HEK293 (cell line): ENCODE results near the gene ACAP2.

Experiments used
- CTCF ChIA-PET: fragments of 350-600 bp; formaldehyde crosslinking; extraction: SDS; loops from one replicate; lab custom pipeline; 2021; ENCODE audit warnings: antibody characterized with exemption; lab: Yijun Ruan, JAX
- POLR2A ChIA-PET: fragments of 300-600 bp; formaldehyde crosslinking; extraction: SDS; loops from one replicate; lab custom pipeline; 2020; ENCODE audit warnings: antibody characterized with exemption, inconsistent platforms; lab: Yijun Ruan, JAX
- H3K27ac ChIP-seq: fragments of 200-500 bp; sonication (Bioruptor generic); 2 replicates; pipeline ENCODE4 v1.5.1; 2014; ENCODE audit warnings: low read depth, low read length, control low read depth, inconsistent platforms; ENCODE audit errors: extremely low read depth
- H3K36me3 ChIP-seq, 2 experiments: fragments of 200-500 bp in 1 of 2; sonication (Bioruptor generic) in 1 of 2; 1 replicate in 1 of 2; 2 replicates in 1 of 2; pipeline ENCODE4 v1.5.1; 2014 to 2017; ENCODE audit warnings: inconsistent platforms in 2 of 2, low read length in 2 of 2; ENCODE audit not compliant: control insufficient read depth in 2 of 2, insufficient read depth in 1 of 2
- H3K4me1 ChIP-seq: fragments of 200-500 bp; sonication (Bioruptor generic); 2 replicates; pipeline ENCODE4 v1.5.1; 2014; ENCODE audit warnings: mild to moderate bottlenecking, low read length, inconsistent platforms; ENCODE audit not compliant: control insufficient read depth, insufficient read depth
- H3K4me3 ChIP-seq: 2 replicates; pipeline ENCODE4 v1.5.1; 2011; ENCODE audit warnings: low read depth, mild to moderate bottlenecking, control low read depth, low read length, moderate library complexity
- H3K9me3 ChIP-seq: fragments of 200-500 bp; sonication (Bioruptor generic); 2 replicates; pipeline ENCODE4 v1.5.1; 2014; ENCODE audit warnings: low read depth, low read length, inconsistent platforms; ENCODE audit not compliant: control insufficient read depth, insufficient read depth
- GFI1B ChIP-seq: fragments of 450-650 bp; formaldehyde crosslinking; IDR thresholded peaks from 2 replicates; pipeline ENCODE4 v1.5.1; 2016; ENCODE audit warnings: missing biosample characterization, missing genetic modification characterization
- GLIS2 ChIP-seq: fragments of 450-650 bp; formaldehyde crosslinking; IDR thresholded peaks from 2 replicates; pipeline ENCODE4 v1.5.1; 2016; ENCODE audit warnings: missing biosample characterization, missing genetic modification characterization
- KLF7 ChIP-seq: fragments of 450-650 bp; formaldehyde crosslinking; IDR thresholded peaks from 2 replicates; pipeline ENCODE4 v1.5.1; 2016; ENCODE audit warnings: missing biosample characterization, missing genetic modification characterization, borderline replicate concordance
- PATZ1 ChIP-seq: fragments of 450-650 bp; formaldehyde crosslinking; IDR thresholded peaks from 2 replicates; pipeline ENCODE4 v1.5.1; 2016; ENCODE audit warnings: missing biosample characterization, missing genetic modification characterization
- PBX3 ChIP-seq: sonication (generic); formaldehyde crosslinking; IDR thresholded peaks from 2 replicates; pipeline ENCODE4 v1.8.1; 2022; ENCODE audit warnings: mild to moderate bottlenecking, moderate library complexity, missing genetic modification reagents
- ZBTB8A ChIP-seq: fragments of 450-650 bp; formaldehyde crosslinking; IDR thresholded peaks from 2 replicates; pipeline ENCODE4 v1.5.1; 2016; ENCODE audit warnings: missing biosample characterization, missing genetic modification characterization
- ZNF155 ChIP-seq: fragments of 450-650 bp; formaldehyde crosslinking; IDR thresholded peaks from 2 replicates; pipeline ENCODE4 v1.5.1; 2016; ENCODE audit warnings: missing biosample characterization, missing genetic modification characterization
- ZNF169 ChIP-seq: fragments of 450-650 bp; formaldehyde crosslinking; IDR thresholded peaks from 2 replicates; pipeline ENCODE4 v1.5.1; 2016; ENCODE audit warnings: missing biosample characterization, missing genetic modification characterization
- ZNF2 ChIP-seq: fragments of 450-650 bp; formaldehyde crosslinking; IDR thresholded peaks from 2 replicates; pipeline ENCODE4 v1.5.1; 2016; ENCODE audit warnings: missing biosample characterization, missing genetic modification characterization
- ZNF211 ChIP-seq: fragments of 450-650 bp; formaldehyde crosslinking; IDR thresholded peaks from 2 replicates; pipeline ENCODE4 v1.5.1; 2016; ENCODE audit warnings: low read depth, missing biosample characterization, missing genetic modification characterization
- ZNF280C ChIP-seq: fragments of 450-650 bp; formaldehyde crosslinking; IDR thresholded peaks from 2 replicates; pipeline ENCODE4 v1.5.1; 2016; ENCODE audit warnings: missing biosample characterization, missing genetic modification characterization
- ZNF354C ChIP-seq: fragments of 450-650 bp; formaldehyde crosslinking; IDR thresholded peaks from 2 replicates; pipeline ENCODE4 v1.5.1; 2016; ENCODE audit warnings: missing biosample characterization, missing genetic modification characterization, low read depth, borderline replicate concordance
- ZNF544 ChIP-seq: fragments of 450-650 bp; formaldehyde crosslinking; IDR thresholded peaks from 2 replicates; pipeline ENCODE4 v1.5.0; 2017; ENCODE audit warnings: missing biosample characterization, missing genetic modification characterization
- ZNF580 ChIP-seq: fragments of 450-650 bp; formaldehyde crosslinking; IDR thresholded peaks from 2 replicates; pipeline ENCODE4 v1.5.1; 2016; ENCODE audit warnings: missing biosample characterization, missing genetic modification characterization
- ZNF585B ChIP-seq: fragments of 450-650 bp; formaldehyde crosslinking; IDR thresholded peaks from 2 replicates; pipeline ENCODE4 v1.5.1; 2016; ENCODE audit warnings: missing biosample characterization, missing genetic modification characterization
- ZSCAN4 ChIP-seq: fragments of 450-650 bp; formaldehyde crosslinking; IDR thresholded peaks from 2 replicates; pipeline ENCODE4 v1.5.1; 2017; ENCODE audit warnings: missing biosample characterization, missing genetic modification characterization

ACAP2 gene

GRCh38 chr3:195388380-195388779 is 54.4 kb downstream of the ACAP2 start (continued):
- no peak for TF ChIP-seq ZNF544 (tag by site-specific recombination)
- no peak for TF ChIP-seq ZNF354C (tag by site-specific recombination)
- TF ChIP-seq ZNF280C (tag by site-specific recombination) = no peak

- ChIA-PET POLR2A (no interaction called here), CTCF (no interaction called here)
- TF ChIP-seq GFI1B (no peak), ZNF2 (tag by site-specific recombination) (no peak), ZNF211 (no peak), ZNF585B (no peak), ZNF155 (no peak), ZSCAN4 (no peak)
- Histone ChIP-seq H3K9me3 (no peaks in the 10 kb centered on the region), H3K27ac (no peak overlapping the region), H3K4me1 (no peaks in the 10 kb centered on the region), H3K36me3 (peaks cover 0 to 4% of the 10 kb centered on the region in 2 experiments; a peak in 1 of 3 replicates), H3K4me3 (no peak overlapping the region)
These were observed 56.1 kb downstream of the ACAP2 start for GRCh38 chr3:195386739-195387138.

- H3K36me3 ChIP-seq = no peaks in the 10 kb centered on the region
- POLR2A ChIA-PET = no interaction called here
- TF ChIP-seq ZBTB8A = no peak
- no peak for TF ChIP-seq PATZ1 (tag by site-specific recombination)
- TF ChIP-seq ZNF169 (tag by site-specific recombination) = no peak
- TF ChIP-seq PBX3 = no peak
- no peak for TF ChIP-seq GLIS2 (tag by site-specific recombination)
- no peak for TF ChIP-seq KLF7 (tag by site-specific recombination)
- TF ChIP-seq, all 188 proteins: peak for 0
- Histone ChIP-seq H3K4me1 (no peaks in the 10 kb centered on the region), H3K27ac (no peak overlapping the region), H3K4me3 (no peak overlapping the region), H3K9me3 (no peaks in the 10 kb centered on the region)
- CTCF ChIA-PET = no interaction called here
These were observed 57.3 kb downstream of the ACAP2 start for GRCh38 chr3:195385526-195385925.

- CTCF ChIA-PET = no interaction called here
These were observed 57.9 kb downstream of the ACAP2 start for GRCh38 chr3:195384952-195385351.

More at GRCh38 chr3:195384952-195385351, 57.9 kb downstream of the ACAP2 start:
- H3K27ac ChIP-seq = no peak overlapping the region
- TF ChIP-seq ZNF580 (tag by site-specific recombination) = no peak
- H3K9me3 ChIP-seq = no peaks in the 10 kb centered on the region
- POLR2A ChIA-PET = no interaction called here
- no peaks in the 10 kb centered on the region for H3K36me3 ChIP-seq
- H3K4me3 ChIP-seq = no peak overlapping the region
- H3K4me1 ChIP-seq = no peaks in the 10 kb centered on the region
